SK-N-SH treated with all-trans-retinoic acid at 6 μM for 48 hours (cell line): Measurements from ENCODE around the gene ITIH2.
"Not testable (repeated sequence)": the region's sequence is repeated elsewhere in the genome, so short reads cannot be mapped to it uniquely, and the experiment has no call there.

Experiments
- ATAC-seq: fragments of 200-7000 bp; cut with Tn5 transposase; 3 replicates; pipeline ENCODE4 v1.9.1; 2020; ENCODE audit warnings: mild to moderate bottlenecking, moderate library complexity
- ARNTL ChIP-seq: fragments of 450-650 bp; formaldehyde crosslinking; IDR thresholded peaks from 2 replicates; pipeline ENCODE4 v1.5.0; 2020; ENCODE audit warnings: low read depth, mild to moderate bottlenecking, moderate library complexity, borderline replicate concordance
- BACH2 ChIP-seq: fragments of 250-450 bp; sonication (Bioruptor Pico); IDR thresholded peaks from 2 replicates; pipeline ENCODE4 v1.9.0; 2021; ENCODE audit warnings: mild to moderate bottlenecking, borderline replicate concordance
- CREB5 ChIP-seq: fragments of 250-450 bp; sonication (Bioruptor Pico); IDR thresholded peaks from 2 replicates; pipeline ENCODE4 v1.5.1; 2020; ENCODE audit warnings: low read depth, mild to moderate bottlenecking, moderate library complexity
- CSDC2 ChIP-seq: fragments of 250-450 bp; sonication (Bioruptor Pico); IDR thresholded peaks from 2 replicates; pipeline ENCODE4 v1.5.0; 2020; ENCODE audit warnings: mild to moderate bottlenecking, moderate library complexity
- CSRNP3 ChIP-seq: fragments of 250-450 bp; sonication (Bioruptor Pico); IDR thresholded peaks from 2 replicates; pipeline ENCODE4 v1.5.1; 2021; ENCODE audit warnings: mild to moderate bottlenecking, moderate library complexity
- ESRRG ChIP-seq: fragments of 250-450 bp; sonication (Bioruptor Pico); IDR thresholded peaks from 2 replicates; pipeline ENCODE4 v1.6.1; 2021; ENCODE audit warnings: mild to moderate bottlenecking
- GLIS3 ChIP-seq: fragments of 250-450 bp; sonication (Bioruptor Pico); IDR thresholded peaks from 2 replicates; pipeline ENCODE4 v1.5.0; 2020; ENCODE audit warnings: mild to moderate bottlenecking, moderate library complexity
- OSR1 ChIP-seq: fragments of 250-450 bp; sonication (Bioruptor Pico); IDR thresholded peaks from 2 replicates; pipeline ENCODE4 v1.8.0; 2022; ENCODE audit warnings: moderate library complexity, mild to moderate bottlenecking, inconsistent platforms
- PATZ1 ChIP-seq: fragments of 250-450 bp; sonication (Bioruptor Pico); IDR thresholded peaks from 2 replicates; pipeline ENCODE4 v1.8.0; 2020; ENCODE audit warnings: mild to moderate bottlenecking, moderate library complexity, borderline replicate concordance
- POU6F1 ChIP-seq: fragments of 250-450 bp; sonication (Bioruptor Pico); IDR thresholded peaks from 2 replicates; pipeline ENCODE4 v1.8.0; 2021; ENCODE audit warnings: low read depth, mild to moderate bottlenecking, moderate library complexity, borderline replicate concordance
- PPARA ChIP-seq: fragments of 250-450 bp; sonication (Bioruptor Pico); IDR thresholded peaks from 2 replicates; pipeline ENCODE4 v1.5.0; 2020; ENCODE audit warnings: mild to moderate bottlenecking, borderline replicate concordance
- TOX ChIP-seq: fragments of 250-450 bp; sonication (Bioruptor Pico); IDR thresholded peaks from 2 replicates; pipeline ENCODE4 v1.8.0; 2021; ENCODE audit warnings: mild to moderate bottlenecking, moderate library complexity, borderline replicate concordance
- ZC3H10 ChIP-seq: fragments of 250-450 bp; sonication (Bioruptor Pico); IDR thresholded peaks from 2 replicates; pipeline ENCODE4 v1.5.1; 2021; ENCODE audit warnings: mild to moderate bottlenecking, moderate library complexity
- ZFP3 ChIP-seq: fragments of 250-450 bp; sonication (Bioruptor Pico); IDR thresholded peaks from 2 replicates; pipeline ENCODE4 v1.5.0; 2020; ENCODE audit warnings: mild to moderate bottlenecking, moderate library complexity
- ZFP30 ChIP-seq: fragments of 450-650 bp; formaldehyde crosslinking; IDR thresholded peaks from 2 replicates; pipeline ENCODE4 v1.5.0; 2022; ENCODE audit warnings: mild to moderate bottlenecking, moderate library complexity
- ZNF565 ChIP-seq: fragments of 450-650 bp; formaldehyde crosslinking; conservative IDR thresholded peaks from 2 replicates; pipeline ENCODE4 v1.5.0; 2020; ENCODE audit warnings: low read depth, mild to moderate bottlenecking, moderate library complexity
- ZNF70 ChIP-seq: fragments of 450-650 bp; formaldehyde crosslinking; IDR thresholded peaks from 2 replicates; pipeline ENCODE4 v1.5.0; 2020; ENCODE audit warnings: mild to moderate bottlenecking, moderate library complexity
- ZNF8 ChIP-seq: fragments of 450-650 bp; formaldehyde crosslinking; IDR thresholded peaks from 2 replicates; pipeline ENCODE4 v1.5.0; 2020; ENCODE audit warnings: mild to moderate bottlenecking, moderate library complexity

Gene ITIH2

GRCh38 chr10:7703140-7703539 lies at the start of gene ITIH2:
TSS of gene ITIH2 (plus strand) at chr10:7703316. CDS start at chr10:7703435, 119 bp downstream.
- no peak for ATAC-seq
- TF ChIP-seq OSR1 (CRISPR knock-in tag) (no peak), CSDC2 (no peak), ARNTL (CRISPR knock-in tag) (no peak), ZFP3 (CRISPR knock-in tag) (no peak), CSRNP3 (no peak), ZC3H10 (CRISPR knock-in tag) (no peak), BACH2 (no peak), PPARA (CRISPR knock-in tag) (no peak), POU6F1 (CRISPR knock-in tag) (no peak), ESRRG (no peak), PATZ1 (CRISPR knock-in tag) (no peak), ZFP30 (CRISPR knock-in tag) (no peak), TOX (no peak), ZNF565 (CRISPR knock-in tag) (no peak), ZNF70 (CRISPR knock-in tag) (no peak)

- not testable (repeated sequence) for ATAC-seq
Measured at GRCh38 chr10:7657079-7657478, 46.0 kb upstream of the ITIH2 start.

GRCh38 chr10:7657552-7657951 lies 45.6 kb upstream of the ITIH2 start:
- no peak for ATAC-seq
- TF ChIP-seq BACH2 = no peak

- no peak for ATAC-seq
- TF ChIP-seq ZC3H10 (CRISPR knock-in tag) (no peak), TOX (no peak), CSDC2 (no peak), POU6F1 (CRISPR knock-in tag) (no peak), ZNF8 (CRISPR knock-in tag) (no peak), PATZ1 (CRISPR knock-in tag) (no peak), OSR1 (CRISPR knock-in tag) (no peak), GLIS3 (CRISPR knock-in tag) (no peak), PPARA (CRISPR knock-in tag) (no peak), ESRRG (no peak), CREB5 (CRISPR knock-in tag) (no peak)
Measured at GRCh38 chr10:7659560-7659959, 43.6 kb upstream of the ITIH2 start.
